Measurements from ENCODE around the gene PLA2G6. TPM values are rescaled to one million over a fixed set of nuclear protein-coding genes. Genes with fewer than 3 reads are reported as not detected.

PLA2G6 gene
- total RNA-seq (100 to 1,000 TPM; 173 to 186 TPM), polyA plus RNA-seq (1 to 10 TPM; 2.6 to 7.2 (median 2.6) TPM), total RNA-seq (29.3 to 92.7 (median 46.3) reads per million in 6 experiments)

GRCh38 chr22:38181453-38182200, at the start of gene PLA2G6:
TSS of gene PLA2G6 (minus strand) at chr22:38181830. CDS start at chr22:38169426, 12,404 bp downstream.
- ATAC-seq: peak; percentile 88 to 94
- peak within 1 kb of the TSS; percentile 85 to 98 (median 94) for H3K4me3 Mint-ChIP-seq
- POLR2A ChIA-PET: interaction anchor here (0.6 to 2.6 kb wide), 12 partner anchors 11 to 1161 kb away, joined by 3 to 24 read pairs (median 4); partner anchors contain the start of genes C22orf23, MAFF and POLR2F
- no peaks in the 10 kb centered on the region for H3K27me3 Mint-ChIP-seq
- H3K9me3 Mint-ChIP-seq: no peaks in the 10 kb centered on the region
- peaks cover 0 to 8% (median 0%) of the 10 kb centered on the region in 3 donors for H3K36me3 Mint-ChIP-seq
- DNase-seq: peak; percentile 86 to 97 (median 92)
- peaks cover 26 to 50% (median 41%) of the 10 kb centered on the region in 4 donors for H3K4me1 Mint-ChIP-seq
- H3K27ac Mint-ChIP-seq: peak within 1 kb of the TSS; percentile 86 to 97 (median 92)

- Mint-ChIP-seq H3K36me3 (peaks cover 0 to 53% (median 10%) of the 10 kb centered on the region in 3 donors), H3K9me3 (no peaks in the 10 kb centered on the region), H3K27me3 (no peaks in the 10 kb centered on the region), H3K27ac (peak overlapping the region in 2 of 10 donors; percentile 14 to 63), H3K4me3 (no peak overlapping the region), H3K4me1 (peaks cover 4 to 17% (median 7%) of the 10 kb centered on the region in 4 donors)
- no peak for ATAC-seq
- POLR2A ChIA-PET: no interaction called here
- DNase-seq: no peak
Observed at GRCh38 chr22:38230916-38231315, 49.3 kb upstream of the PLA2G6 start.

GRCh38 chr22:38230108-38230825, 48.6 kb upstream of the PLA2G6 start:
- Mint-ChIP-seq H3K9me3 (no peaks in the 10 kb centered on the region), H3K27ac (peak overlapping the region in 3 of 10 donors; percentile 6 to 63 (median 14)), H3K36me3 (peaks cover 0 to 49% (median 7%) of the 10 kb centered on the region in 3 donors), H3K4me3 (no peak overlapping the region), H3K4me1 (peaks cover 4 to 17% (median 6%) of the 10 kb centered on the region in 4 donors), H3K27me3 (no peaks in the 10 kb centered on the region)
- ATAC-seq (peak; percentile 65 to 74), DNase-seq (peak in 7 of 10 donors; percentile 12 to 51 (median 38))
- POLR2A ChIA-PET: no interaction called here

- no peak for DNase-seq
- Mint-ChIP-seq H3K27me3 (no peaks in the 10 kb centered on the region), H3K36me3 (peaks cover 0 to 44% (median 7%) of the 10 kb centered on the region in 3 donors), H3K9me3 (no peaks in the 10 kb centered on the region), H3K27ac (peak overlapping the region in 6 of 10 donors; percentile 11 to 79 (median 56)), H3K4me1 (peaks cover 2 to 17% (median 6%) of the 10 kb centered on the region in 4 donors), H3K4me3 (no peak overlapping the region)
- POLR2A ChIA-PET: interaction anchor here (1.1 kb wide), 1 partner anchor 42 kb away, joined by 3 read pairs; no protein-coding TSS in a partner anchor
- ATAC-seq: no peak
Observed at GRCh38 chr22:38228873-38229740, 47.5 kb upstream of the PLA2G6 start.

- H3K36me3 Mint-ChIP-seq: peaks cover 0 to 37% (median 5%) of the 10 kb centered on the region in 3 donors
- no peaks in the 10 kb centered on the region for H3K27me3 Mint-ChIP-seq
- H3K9me3 Mint-ChIP-seq: no peaks in the 10 kb centered on the region
- POLR2A ChIA-PET: interaction anchor here (1.1 kb wide), 1 partner anchor 43 kb away, joined by 3 read pairs; no protein-coding TSS in a partner anchor
- ATAC-seq: no peak
- DNase-seq: no peak
- H3K27ac Mint-ChIP-seq: peak overlapping the region in 4 of 10 donors; percentile 11 to 79 (median 60)
- no peak overlapping the region for H3K4me3 Mint-ChIP-seq
- H3K4me1 Mint-ChIP-seq: peaks cover 2 to 17% (median 6%) of the 10 kb centered on the region in 4 donors
Observed at GRCh38 chr22:38228326-38228872, 46.8 kb upstream of the PLA2G6 start.

GRCh38 chr22:38226853-38227649, 45.4 kb upstream of the PLA2G6 start:
- no peaks in the 10 kb centered on the region for H3K9me3 Mint-ChIP-seq
- peak overlapping the region in 1 of 10 donors; percentile 63 for H3K27ac Mint-ChIP-seq
- POLR2A ChIA-PET: interaction anchor here (0.6 kb wide), 1 partner anchor 1912 kb away, joined by 3 read pairs; no protein-coding TSS in a partner anchor
- DNase-seq (no peak), ATAC-seq (no peak)
- H3K4me3 Mint-ChIP-seq: no peak overlapping the region
- H3K27me3 Mint-ChIP-seq: no peaks in the 10 kb centered on the region
- H3K4me1 Mint-ChIP-seq: peaks cover 3 to 17% (median 7%) of the 10 kb centered on the region in 4 donors
- H3K36me3 Mint-ChIP-seq: peaks cover 0 to 32% (median 2%) of the 10 kb centered on the region in 3 donors

GRCh38 chr22:38223289-38223960, 41.8 kb upstream of the PLA2G6 start:
- POLR2A ChIA-PET: no interaction called here
- Mint-ChIP-seq H3K27ac (peak overlapping the region in 1 of 10 donors; percentile 49), H3K36me3 (peaks cover 0 to 18% (median 5%) of the 10 kb centered on the region in 3 donors), H3K9me3 (no peaks in the 10 kb centered on the region), H3K4me1 (peaks cover 5 to 9% (median 7%) of the 10 kb centered on the region in 4 donors), H3K27me3 (no peaks in the 10 kb centered on the region), H3K4me3 (no peak overlapping the region)
- ATAC-seq: peak in 1 of 2 donors; percentile 18
- no peak for DNase-seq

- DNase-seq: no peak
- no peak overlapping the region for H3K4me3 Mint-ChIP-seq
- ATAC-seq: no peak
- POLR2A ChIA-PET: no interaction called here
- peaks cover 5 to 11% (median 8%) of the 10 kb centered on the region in 4 donors for H3K4me1 Mint-ChIP-seq
- peak overlapping the region in 2 of 10 donors; percentile 1 to 59 for H3K27ac Mint-ChIP-seq
- peaks cover 0 to 18% (median 5%) of the 10 kb centered on the region in 3 donors for H3K36me3 Mint-ChIP-seq
- H3K27me3 Mint-ChIP-seq: no peaks in the 10 kb centered on the region
- no peaks in the 10 kb centered on the region for H3K9me3 Mint-ChIP-seq
Observed at GRCh38 chr22:38222797-38223119, 41.1 kb upstream of the PLA2G6 start.

GRCh38 chr22:38221908-38222796, 40.5 kb upstream of the PLA2G6 start:
- H3K27me3 Mint-ChIP-seq: no peaks in the 10 kb centered on the region
- H3K4me1 Mint-ChIP-seq: peaks cover 5 to 11% (median 8%) of the 10 kb centered on the region in 4 donors
- H3K4me3 Mint-ChIP-seq: no peak overlapping the region
- POLR2A ChIA-PET: no interaction called here
- H3K27ac Mint-ChIP-seq: peak overlapping the region in 3 of 10 donors; percentile 24 to 34 (median 31)
- no peaks in the 10 kb centered on the region for H3K9me3 Mint-ChIP-seq
- H3K36me3 Mint-ChIP-seq: peaks cover 0 to 18% (median 5%) of the 10 kb centered on the region in 3 donors
- DNase-seq (no peak), ATAC-seq (no peak)

- no peaks in the 10 kb centered on the region for H3K9me3 Mint-ChIP-seq
Observed at GRCh38 chr22:38221407-38221806, 39.8 kb upstream of the PLA2G6 start.

More at GRCh38 chr22:38221407-38221806, 39.8 kb upstream of the PLA2G6 start:
- ATAC-seq (no peak), DNase-seq (no peak)
- peak overlapping the region in 3 of 10 donors; percentile 13 to 41 (median 40) for H3K27ac Mint-ChIP-seq
- H3K4me3 Mint-ChIP-seq: no peak overlapping the region
- H3K36me3 Mint-ChIP-seq: peaks cover 0 to 16% (median 2%) of the 10 kb centered on the region in 3 donors
- POLR2A ChIA-PET: no interaction called here
- H3K4me1 Mint-ChIP-seq: peaks cover 5 to 11% (median 8%) of the 10 kb centered on the region in 4 donors
- H3K27me3 Mint-ChIP-seq: no peaks in the 10 kb centered on the region
